Right kidney (tissue), 1 donor: ENCODE data around the gene DGKI.

Experiments used
- DNase-seq: peaks from one replicate; pipeline ENCODE4 v3.0.0-alpha.2; 2016

DGKI gene

GRCh38 chr7:137652721-137653120 lies 194.1 kb downstream of the DGKI start:
- no peak for DNase-seq

GRCh38 chr7:137647905-137648565 lies 198.7 kb downstream of the DGKI start:
- no peak for DNase-seq

DNA sequence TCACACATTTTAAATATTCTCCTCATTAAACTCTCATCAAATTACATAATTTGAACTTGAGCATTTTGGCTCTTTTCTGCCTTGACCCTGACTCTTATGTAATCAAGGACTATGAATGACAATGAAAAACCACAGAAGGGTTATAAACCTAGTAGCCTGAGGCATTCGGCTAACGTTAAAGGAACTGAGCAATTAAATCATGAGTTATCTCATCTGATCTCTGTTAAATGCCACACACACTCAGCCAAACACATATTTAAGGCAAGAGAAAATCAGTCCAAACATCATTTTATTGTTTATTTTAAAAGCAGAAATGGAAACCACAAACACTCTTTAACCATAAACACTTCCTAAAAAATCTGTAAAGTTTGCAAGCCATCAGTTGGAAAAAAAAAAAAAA lies 204.3 kb downstream of the DGKI start:
- no peak for DNase-seq

DNA sequence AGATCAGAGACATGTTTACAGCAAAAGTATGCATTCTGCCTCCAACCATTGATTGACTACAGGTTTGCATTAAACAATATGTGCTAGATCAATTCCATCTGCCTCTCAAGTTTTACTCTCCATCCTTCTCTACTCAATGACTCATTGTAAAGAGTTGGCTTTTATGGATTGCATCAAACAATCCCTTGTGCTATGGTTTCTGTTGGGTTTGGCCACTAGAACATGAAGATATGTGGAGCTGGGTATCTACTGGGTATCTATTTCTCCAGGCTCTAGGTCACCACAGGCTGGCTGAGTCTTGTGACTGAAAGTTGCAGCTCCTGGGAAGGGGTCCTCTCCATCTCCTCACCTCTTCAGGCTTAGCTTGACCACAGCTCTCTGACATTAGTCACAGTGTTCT lies 204.7 kb downstream of the DGKI start:
- DNase-seq, result no peak

DNA sequence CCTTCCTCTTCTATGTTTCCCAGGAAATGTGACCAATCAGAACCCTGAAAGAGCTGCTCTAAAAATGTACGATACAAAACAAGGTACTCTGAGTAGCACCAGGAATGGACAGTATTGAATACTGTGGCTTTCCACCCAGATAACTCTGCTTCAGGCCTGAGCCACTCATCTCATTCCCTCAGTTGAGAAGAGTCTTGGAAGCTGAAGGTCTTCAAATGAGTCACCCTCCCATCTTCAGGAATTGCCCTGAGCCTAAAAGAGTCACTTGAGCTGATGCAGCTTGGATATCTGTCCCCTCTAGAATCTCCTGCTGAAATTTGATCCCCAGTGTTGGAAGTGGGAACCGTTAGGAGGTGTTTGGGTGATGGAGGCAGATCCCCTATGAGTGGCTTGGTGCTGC lies 210.4 kb downstream of the DGKI start:
- no peak for DNase-seq

- DNase-seq, result no peak
These were observed 210.9 kb downstream of the DGKI start for GRCh38 chr7:137635874-137636273.

- no peak for DNase-seq
These were observed 211.6 kb downstream of the DGKI start for GRCh38 chr7:137635132-137635531.

- no peak for DNase-seq
These were observed 212.4 kb downstream of the DGKI start for GRCh38 chr7:137634356-137634755.

- DNase-seq, result no peak
These were observed 213.6 kb downstream of the DGKI start for GRCh38 chr7:137633133-137633532.

DNA sequence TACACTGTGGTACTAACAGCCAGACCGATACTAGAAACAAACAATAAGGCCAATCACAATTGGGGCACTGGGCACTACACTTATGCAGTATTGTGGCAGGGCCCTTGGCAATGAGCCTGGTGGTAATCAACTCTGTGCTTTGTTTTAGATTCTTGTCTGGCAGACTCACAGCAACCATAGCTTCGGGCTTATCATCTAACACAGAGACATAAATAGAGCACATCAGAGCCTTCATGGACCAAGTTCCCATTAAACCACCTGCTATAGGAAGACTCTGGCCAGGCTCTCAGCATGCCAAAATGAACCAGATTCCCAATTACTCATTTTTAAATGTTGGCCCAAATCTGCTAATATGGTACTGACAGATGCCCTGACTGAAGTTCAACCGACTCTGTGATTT lies 218.6 kb downstream of the DGKI start:
- no peak for DNase-seq

GRCh38 chr7:137626469-137627067 lies 220.2 kb downstream of the DGKI start:
- DNase-seq, result peak; percentile 33

GRCh38 chr7:137625197-137625596 lies 221.6 kb downstream of the DGKI start:
- no peak for DNase-seq

DNA sequence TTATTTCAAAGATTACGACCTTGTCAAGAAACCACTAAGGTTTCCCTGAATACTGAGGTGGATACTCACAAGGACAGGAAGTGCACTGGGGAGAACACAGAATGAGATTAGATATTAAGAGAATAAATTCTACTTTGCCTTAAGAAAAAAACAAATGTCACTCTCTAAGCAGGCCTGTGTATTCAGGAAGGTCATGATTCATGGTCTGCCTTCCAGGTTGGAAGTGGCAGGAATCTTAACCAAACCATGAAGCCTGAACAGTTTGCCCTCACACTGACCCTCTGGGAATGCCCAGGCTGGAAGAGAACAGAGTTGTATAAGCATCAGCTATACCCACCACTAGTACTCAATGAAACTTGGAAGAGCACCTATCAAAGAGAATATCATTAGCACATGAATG lies 227.6 kb downstream of the DGKI start:
- no peak for DNase-seq

DNA sequence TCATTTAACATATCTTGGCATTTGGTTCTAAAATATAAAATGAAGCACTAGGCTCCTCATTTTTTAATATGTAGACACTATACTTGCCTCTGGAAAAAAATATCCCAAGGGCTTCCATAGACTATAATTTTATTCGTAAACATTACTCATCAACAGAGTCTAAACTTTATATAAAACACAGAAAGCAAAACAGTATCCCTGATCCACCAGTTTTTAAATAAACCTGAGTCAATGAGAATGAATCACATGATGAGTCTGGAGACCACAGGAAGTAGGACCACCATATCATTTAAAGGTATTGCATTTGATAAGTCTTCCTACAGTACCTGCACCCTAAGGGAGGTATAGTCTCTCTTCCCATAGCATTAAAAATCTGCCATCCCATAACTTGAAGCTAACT lies 228.0 kb downstream of the DGKI start:
- no peak for DNase-seq

- DNase-seq, result no peak
These were observed 233.7 kb downstream of the DGKI start for GRCh38 chr7:137613006-137613525.

- no peak for DNase-seq
These were observed 235.2 kb downstream of the DGKI start for GRCh38 chr7:137611606-137612005.

- DNase-seq, result no peak
These were observed 237.3 kb downstream of the DGKI start for GRCh38 chr7:137609500-137609899.

DNA sequence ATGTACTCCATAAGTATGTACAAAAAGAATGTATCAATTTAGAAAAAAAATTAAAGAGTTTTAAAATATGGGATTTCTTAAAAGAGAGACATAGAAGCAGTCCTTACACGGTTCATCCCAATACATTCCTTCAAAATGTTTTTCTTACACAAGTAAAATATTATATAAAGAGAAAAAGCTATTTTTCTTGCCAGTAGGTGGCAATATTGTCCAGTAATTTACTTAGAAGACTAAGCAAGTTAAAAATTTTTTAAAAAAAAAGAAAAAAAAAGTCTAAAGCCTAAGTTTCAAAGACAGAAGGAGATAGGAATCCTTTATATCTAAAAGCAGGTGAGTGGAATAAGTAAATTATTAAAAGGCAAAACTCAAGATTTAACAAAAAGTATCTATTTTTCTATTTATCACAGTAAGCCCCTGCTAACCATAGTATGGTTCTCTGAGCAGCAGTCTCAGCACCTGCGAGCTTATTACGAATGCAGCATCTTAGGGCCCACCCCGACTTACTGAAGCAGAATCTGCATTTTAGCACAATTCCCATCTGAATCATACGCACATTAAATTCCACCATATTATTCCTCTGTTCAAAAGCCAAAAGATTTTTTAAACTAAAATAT lies 240.6 kb downstream of the DGKI start:
- DNase-seq, result no peak

- DNase-seq, result no peak
These were observed 243.7 kb downstream of the DGKI start for GRCh38 chr7:137603043-137603442.

DNA sequence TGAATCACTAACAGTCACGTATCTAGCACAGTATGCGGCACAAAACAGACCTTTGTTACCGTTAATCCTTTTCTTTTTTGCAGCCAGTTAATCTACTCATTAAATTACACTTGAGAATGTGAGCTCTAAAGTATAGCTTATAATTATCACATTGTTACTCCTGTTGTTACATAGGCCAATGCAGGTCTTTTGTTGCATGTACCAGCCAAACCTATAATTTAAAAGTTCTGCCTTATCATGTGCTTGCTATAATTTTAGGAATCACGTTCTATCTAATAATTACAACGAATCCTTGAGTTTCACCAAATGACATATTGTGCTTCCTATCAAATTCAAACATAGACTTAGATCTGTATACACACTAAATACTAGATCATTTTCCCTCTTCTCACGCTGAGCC lies 245.1 kb downstream of the DGKI start:
- no peak for DNase-seq

- DNase-seq, result no peak
These were observed 248.9 kb downstream of the DGKI start for GRCh38 chr7:137597856-137598255.

DNA sequence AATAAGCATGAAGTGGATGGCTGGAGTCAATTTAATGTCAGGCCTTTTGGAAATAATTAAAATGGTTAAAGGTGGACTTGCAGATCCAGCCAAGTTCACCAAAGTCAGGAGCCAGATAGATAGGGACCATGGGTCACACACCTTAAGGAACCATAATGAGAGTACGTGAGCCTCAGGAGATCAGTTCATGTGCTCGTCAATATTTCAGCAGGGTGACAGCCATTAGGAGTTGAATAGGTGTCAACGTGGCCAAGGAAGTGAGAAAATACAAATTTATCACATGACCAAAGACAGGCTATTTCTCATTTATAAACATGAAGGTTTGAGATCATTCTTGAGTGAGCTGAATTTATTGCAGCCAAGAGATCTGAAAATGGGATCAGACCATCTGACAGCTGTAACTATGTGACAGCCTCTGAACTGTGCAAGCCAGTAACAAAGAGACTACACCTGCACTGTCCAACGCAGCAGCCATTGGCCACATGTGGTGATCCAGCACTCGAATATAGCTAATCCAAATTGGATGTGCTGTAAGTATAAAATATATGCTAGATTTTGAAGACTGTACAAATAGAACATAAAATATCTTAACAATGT lies 253.6 kb downstream of the DGKI start:
- DNase-seq, result no peak

GRCh38 chr7:137592232-137592896 lies 254.4 kb downstream of the DGKI start:
- peak; percentile 42 for DNase-seq
